ENCODE results near the gene MNAT1.
"Not testable (repeated sequence)": the region's sequence is repeated elsewhere in the genome, so short reads cannot be mapped to it uniquely, and the experiment has no call there.

The MNAT1 gene

DNA sequence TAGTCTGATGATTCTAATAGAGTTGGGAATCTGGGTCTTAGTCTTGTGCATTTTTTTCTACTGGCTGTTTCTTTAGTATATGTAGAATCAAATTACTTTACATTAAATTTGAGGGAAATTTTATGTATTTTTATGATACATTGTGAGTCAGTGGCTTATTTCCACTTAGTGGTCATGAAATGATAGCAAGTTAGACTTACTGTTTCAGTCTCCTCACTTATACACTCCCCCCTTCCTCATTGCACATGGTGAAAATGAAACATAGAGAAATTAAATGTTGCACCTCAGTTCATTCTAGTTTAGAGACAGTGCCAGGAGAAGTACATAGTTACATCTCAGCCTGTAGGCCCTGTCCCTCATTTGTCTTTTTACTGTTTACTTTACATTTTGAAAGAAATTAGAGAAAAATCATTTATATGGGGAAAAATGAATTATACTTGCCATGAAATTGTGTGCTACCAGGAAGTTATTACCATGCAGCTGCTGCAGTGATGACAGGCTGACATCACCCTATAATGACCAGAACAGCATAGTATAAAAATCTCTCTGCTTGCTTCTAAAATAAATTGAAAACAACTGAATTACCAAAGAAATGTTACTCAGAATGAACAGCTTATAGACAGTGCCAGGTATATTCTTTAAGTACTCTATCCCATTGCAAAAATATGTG lies 133.1 kb downstream of the MNAT1 start:
- TF ChIP-seq, protein P1, sequence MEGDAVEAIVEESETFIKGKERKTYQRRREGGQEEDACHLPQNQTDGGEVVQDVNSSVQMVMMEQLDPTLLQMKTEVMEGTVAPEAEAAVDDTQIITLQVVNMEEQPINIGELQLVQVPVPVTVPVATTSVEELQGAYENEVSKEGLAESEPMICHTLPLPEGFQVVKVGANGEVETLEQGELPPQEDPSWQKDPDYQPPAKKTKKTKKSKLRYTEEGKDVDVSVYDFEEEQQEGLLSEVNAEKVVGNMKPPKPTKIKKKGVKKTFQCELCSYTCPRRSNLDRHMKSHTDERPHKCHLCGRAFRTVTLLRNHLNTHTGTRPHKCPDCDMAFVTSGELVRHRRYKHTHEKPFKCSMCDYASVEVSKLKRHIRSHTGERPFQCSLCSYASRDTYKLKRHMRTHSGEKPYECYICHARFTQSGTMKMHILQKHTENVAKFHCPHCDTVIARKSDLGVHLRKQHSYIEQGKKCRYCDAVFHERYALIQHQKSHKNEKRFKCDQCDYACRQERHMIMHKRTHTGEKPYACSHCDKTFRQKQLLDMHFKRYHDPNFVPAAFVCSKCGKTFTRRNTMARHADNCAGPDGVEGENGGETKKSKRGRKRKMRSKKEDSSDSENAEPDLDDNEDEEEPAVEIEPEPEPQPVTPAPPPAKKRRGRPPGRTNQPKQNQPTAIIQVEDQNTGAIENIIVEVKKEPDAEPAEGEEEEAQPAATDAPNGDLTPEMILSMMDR (IDR thresholded peaks at IDR 0.05; ENCODE audit: low read length, missing control alignments) = no peak
- DNase-seq (ENCODE audit: low read depth) = no peak
- no peak overlapping the region for H3K4me3 ChIP-seq (replicated peaks; ENCODE audit: low read depth, low read length)

DNA sequence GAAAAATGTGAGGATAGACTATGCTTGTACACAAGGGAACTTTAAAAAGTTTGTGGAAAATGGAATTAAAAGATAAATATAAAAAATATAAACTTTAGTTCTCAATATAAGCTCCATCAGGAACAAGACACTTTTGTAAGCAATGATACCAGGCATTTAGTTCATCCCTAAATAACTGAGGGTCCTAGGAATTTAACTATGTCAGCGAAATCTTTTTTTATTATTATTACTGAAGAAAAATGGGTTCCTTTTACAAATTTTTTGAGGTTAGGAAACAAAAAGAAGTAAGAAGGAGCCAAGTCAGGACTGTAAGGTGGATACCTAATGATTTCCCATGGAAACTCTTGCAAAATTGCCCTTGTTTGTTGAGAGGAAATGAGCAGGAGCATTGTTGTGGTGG lies 143.6 kb downstream of the MNAT1 start:
- H3K4me3 ChIP-seq (replicated peaks; ENCODE audit: low read depth, low read length) = no peak overlapping the region
- no peak for DNase-seq (ENCODE audit: low read depth)
- TF ChIP-seq, protein P1 (IDR thresholded peaks at IDR 0.05; ENCODE audit: low read length, missing control alignments) = no peak

DNA sequence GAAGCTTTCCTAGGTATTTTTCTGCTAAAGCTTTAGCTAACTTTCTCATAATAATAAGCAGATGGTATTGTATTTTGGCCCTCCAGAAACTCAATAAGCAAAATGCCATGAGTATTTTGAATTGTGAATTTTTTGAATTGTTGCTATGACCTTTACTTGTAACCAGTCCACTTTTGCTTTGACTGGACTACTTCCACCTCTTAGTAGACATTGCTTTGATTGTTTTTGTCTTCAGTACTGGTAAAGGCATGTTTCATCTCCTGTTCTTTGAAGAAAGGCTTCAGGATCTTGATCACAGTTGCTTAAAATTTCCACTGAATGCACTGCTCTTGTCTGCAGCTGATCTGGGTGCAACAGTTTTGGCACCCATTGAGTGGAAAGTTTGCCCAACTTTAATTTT lies 144.0 kb downstream of the MNAT1 start:
- H3K4me3 ChIP-seq (replicated peaks; ENCODE audit: low read depth, low read length) = no peak overlapping the region
- TF ChIP-seq, protein P1 (IDR thresholded peaks at IDR 0.05; ENCODE audit: low read length, missing control alignments) = no peak
- DNase-seq (ENCODE audit: low read depth) = peak; percentile 40

DNA sequence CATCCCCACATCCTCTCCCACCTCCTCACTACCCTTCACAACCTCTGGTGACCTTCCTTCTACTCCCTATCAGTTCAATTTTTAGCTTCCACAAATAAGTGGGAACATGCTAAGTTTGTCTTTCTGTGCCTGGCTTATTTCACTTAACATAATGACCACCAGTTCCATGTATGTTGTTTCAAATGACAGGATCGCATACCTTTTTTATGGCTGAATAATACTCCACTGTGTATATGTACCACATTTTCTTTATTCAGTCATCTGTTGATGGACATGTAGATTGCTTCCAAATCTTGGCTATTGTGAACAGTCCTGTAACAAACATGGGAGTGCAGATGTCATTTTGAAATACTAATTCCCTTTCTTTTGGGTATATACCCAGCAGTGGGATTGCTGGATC lies 147.7 kb downstream of the MNAT1 start:
- no peak for DNase-seq (ENCODE audit: low read depth)
- TF ChIP-seq, protein P1 (IDR thresholded peaks at IDR 0.05; ENCODE audit: low read length, missing control alignments) = no peak
- no peak overlapping the region for H3K4me3 ChIP-seq (replicated peaks; ENCODE audit: low read depth, low read length)

DNA sequence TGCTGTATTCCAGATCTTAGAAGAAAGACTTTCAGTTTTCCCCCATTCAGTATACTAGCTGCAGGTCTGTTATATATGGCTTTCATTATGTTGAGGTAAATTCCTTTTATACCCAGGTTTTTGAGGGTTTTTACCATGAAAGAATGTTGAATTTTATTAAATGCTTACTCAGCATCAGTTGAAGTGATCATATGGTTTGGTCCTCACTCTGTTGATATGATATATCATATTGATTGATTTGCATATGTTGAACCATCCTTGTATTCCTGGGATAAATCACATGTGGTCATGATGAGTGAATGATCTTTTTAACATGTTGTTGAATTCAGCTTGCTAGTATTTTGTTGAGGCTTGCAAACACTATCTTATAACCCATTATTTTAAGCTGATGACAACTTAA lies 149.6 kb downstream of the MNAT1 start:
- TF ChIP-seq, protein P1 (IDR thresholded peaks at IDR 0.05; ENCODE audit: low read length, missing control alignments) = no peak
- DNase-seq (ENCODE audit: low read depth) = no peak
- no peak overlapping the region for H3K4me3 ChIP-seq (replicated peaks; ENCODE audit: low read depth, low read length)

DNA sequence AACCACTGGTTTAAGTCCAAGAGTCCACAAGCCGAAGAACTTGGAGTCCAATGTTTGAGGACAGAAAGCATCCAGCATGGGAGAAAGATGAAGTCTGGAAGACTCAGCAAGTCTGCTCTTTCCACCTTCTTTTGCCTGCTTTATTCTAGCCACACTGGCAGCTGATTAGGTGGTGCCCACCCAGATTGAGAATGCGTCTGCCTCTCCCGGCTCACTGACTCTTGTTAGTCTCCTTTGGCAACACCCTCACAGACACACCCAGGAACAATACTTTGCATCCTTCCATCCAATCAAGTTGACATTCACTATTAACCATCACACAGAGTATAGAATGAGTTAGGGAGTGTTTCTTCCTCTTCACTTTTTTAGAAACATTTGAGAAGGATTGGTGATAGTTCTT lies 156.1 kb downstream of the MNAT1 start:
- not testable (repeated sequence) for H3K4me3 ChIP-seq (replicated peaks; ENCODE audit: low read depth, low read length); DNase-seq (ENCODE audit: low read depth)

DNA sequence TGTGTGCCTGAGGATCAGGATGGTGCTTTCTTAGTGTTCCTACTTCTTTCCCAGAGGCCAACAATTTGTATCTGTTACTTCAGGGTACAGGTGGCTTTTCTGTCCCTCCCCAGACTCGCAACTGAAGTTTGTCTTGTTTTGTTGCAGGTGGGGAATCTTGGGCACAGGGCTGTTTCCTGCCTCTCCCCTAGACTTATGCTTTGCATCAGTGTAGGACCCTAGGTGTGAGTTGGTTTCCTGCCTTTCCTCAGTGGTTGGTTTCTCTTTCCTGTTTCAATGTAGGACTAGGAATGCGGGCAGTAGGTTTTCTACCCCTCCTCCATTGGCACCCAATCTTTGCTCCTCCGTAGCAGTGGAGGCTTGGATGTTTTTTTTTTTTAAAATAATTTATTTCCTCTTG lies 159.3 kb downstream of the MNAT1 start:
- TF ChIP-seq, protein P1 (IDR thresholded peaks at IDR 0.05; ENCODE audit: low read length, missing control alignments) = no peak
- no peak overlapping the region for H3K4me3 ChIP-seq (replicated peaks; ENCODE audit: low read depth, low read length)
- DNase-seq (ENCODE audit: low read depth) = no peak
